ENCODE results near the gene TMEM130.

TMEM130 gene

DNA sequence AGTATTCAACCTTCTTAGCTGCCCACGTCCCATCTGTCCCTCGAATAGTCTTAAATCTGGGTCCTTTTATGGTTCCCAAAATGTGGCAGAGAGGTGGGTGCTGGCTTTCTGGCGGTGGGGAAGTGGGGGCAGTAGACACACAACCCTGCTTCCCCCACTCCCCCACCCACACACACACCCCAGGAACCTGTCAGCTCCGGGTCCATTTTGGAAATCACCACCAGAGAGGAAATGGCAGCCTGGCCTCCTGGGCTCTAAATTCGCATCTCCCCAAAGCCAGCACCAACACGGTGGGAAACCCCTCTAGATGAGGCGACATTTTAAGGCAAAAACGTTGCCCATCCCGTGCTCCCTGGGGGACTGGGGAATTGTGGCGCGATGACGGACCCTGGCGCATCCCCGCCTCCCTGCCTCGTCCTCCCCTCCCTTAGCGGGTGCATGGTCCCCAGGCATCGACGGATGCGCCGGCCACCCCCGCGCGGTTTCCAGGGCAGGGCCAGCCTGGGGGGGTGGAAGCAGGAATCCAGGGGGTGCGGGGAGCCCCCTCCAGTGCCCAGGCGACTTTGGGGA is 702 bp downstream of the TMEM130 start:
- H3K9ac ChIP-seq (ENCODE audit: low read length in 5 of 5): no peak overlapping the region
- no peak overlapping the region for H3K27ac ChIP-seq (ENCODE audit: low read depth, low read length)
- H3K4me1 ChIP-seq (ENCODE audit: control insufficient read depth in 5 of 5, insufficient read depth in 5 of 5, low read length in 5 of 5): peaks cover 0 to 15% (median 8%) of the 10 kb centered on the region in 5 donors
- no peaks in the 10 kb centered on the region for H3K36me3 ChIP-seq (ENCODE audit: control insufficient read depth in 5 of 5, insufficient read depth in 5 of 5, low read length in 5 of 5)
- H3K27me3 ChIP-seq (ENCODE audit: control insufficient read depth in 5 of 5, insufficient read depth in 4 of 5, low read length in 5 of 5): peaks cover 13 to 24% (median 16%) of the 10 kb centered on the region in 5 donors
- peak overlapping the region in 1 of 5 donors; percentile 45 for H3K4me3 ChIP-seq (ENCODE audit: low read depth in 1 of 5, low read length in 5 of 5)
- no peaks in the 10 kb centered on the region for H3K9me3 ChIP-seq (ENCODE audit: control insufficient read depth in 5 of 5, low read length in 5 of 5)

DNA sequence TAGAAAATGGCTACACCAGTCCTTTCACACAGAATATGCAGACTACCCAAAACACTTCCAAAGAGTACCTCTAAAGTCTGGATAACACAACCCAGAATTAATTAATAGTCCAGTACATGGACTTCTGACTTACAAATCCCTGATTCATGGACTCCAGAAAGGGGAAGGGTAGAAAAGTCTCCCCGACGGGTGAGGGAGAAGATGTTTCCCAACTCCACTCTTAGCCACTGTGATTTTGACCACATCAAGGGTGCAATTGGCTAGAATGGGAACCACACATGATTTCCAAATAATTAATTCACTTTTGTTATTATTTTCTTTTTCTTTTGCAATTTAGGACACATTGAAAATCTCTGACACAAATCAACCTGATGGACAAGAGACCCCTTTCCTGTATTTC is 1.4 kb downstream of the TMEM130 start:
- Histone ChIP-seq H3K9ac (ENCODE audit: low read length in 5 of 5) (no peak overlapping the region), H3K9me3 (ENCODE audit: control insufficient read depth in 5 of 5, low read length in 5 of 5) (no peaks in the 10 kb centered on the region), H3K27me3 (ENCODE audit: control insufficient read depth in 5 of 5, insufficient read depth in 4 of 5, low read length in 5 of 5) (peaks cover 13 to 24% (median 16%) of the 10 kb centered on the region in 5 donors), H3K4me1 (ENCODE audit: control insufficient read depth in 5 of 5, insufficient read depth in 5 of 5, low read length in 5 of 5) (peaks cover 0 to 15% (median 8%) of the 10 kb centered on the region in 5 donors), H3K4me3 (ENCODE audit: low read depth in 1 of 5, low read length in 5 of 5) (no peak overlapping the region), H3K27ac (ENCODE audit: low read depth, low read length) (no peak overlapping the region), H3K36me3 (ENCODE audit: control insufficient read depth in 5 of 5, insufficient read depth in 5 of 5, low read length in 5 of 5) (no peaks in the 10 kb centered on the region)

- no peaks in the 10 kb centered on the region for H3K9me3 ChIP-seq (ENCODE audit: control insufficient read depth in 5 of 5, low read length in 5 of 5)
- no peaks in the 10 kb centered on the region for H3K36me3 ChIP-seq (ENCODE audit: control insufficient read depth in 5 of 5, insufficient read depth in 5 of 5, low read length in 5 of 5)
- H3K27me3 ChIP-seq (ENCODE audit: control insufficient read depth in 5 of 5, insufficient read depth in 4 of 5, low read length in 5 of 5): peaks cover 13 to 24% (median 16%) of the 10 kb centered on the region in 5 donors
- no peak overlapping the region for H3K27ac ChIP-seq (ENCODE audit: low read depth, low read length)
- peaks cover 0 to 15% (median 8%) of the 10 kb centered on the region in 5 donors for H3K4me1 ChIP-seq (ENCODE audit: control insufficient read depth in 5 of 5, insufficient read depth in 5 of 5, low read length in 5 of 5)
- H3K4me3 ChIP-seq (ENCODE audit: low read depth in 1 of 5, low read length in 5 of 5): no peak overlapping the region
- H3K9ac ChIP-seq (ENCODE audit: low read length in 5 of 5): no peak overlapping the region
Measured at GRCh38 chr7:98866765-98867164, 3.0 kb downstream of the TMEM130 start.

DNA sequence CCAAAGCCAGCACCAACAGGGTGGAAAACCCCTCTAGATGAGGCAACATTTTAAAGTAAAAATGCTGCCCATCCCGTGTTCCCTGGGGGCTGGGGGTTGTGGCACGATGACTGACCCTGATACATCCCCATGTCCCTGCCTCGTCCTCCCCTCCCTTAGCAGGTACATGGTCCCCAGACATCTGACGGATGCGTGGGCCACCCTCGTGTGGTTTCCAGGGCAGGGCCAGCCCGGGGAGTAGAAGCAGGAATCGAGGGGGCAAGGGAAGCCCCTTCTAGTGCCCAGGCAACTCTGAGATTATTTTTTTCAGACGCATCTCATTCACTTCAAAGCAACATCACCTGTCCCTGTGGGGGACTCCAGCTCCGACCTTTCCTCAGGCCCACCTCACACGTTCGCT is 3.5 kb downstream of the TMEM130 start:
- Histone ChIP-seq H3K27me3 (ENCODE audit: control insufficient read depth in 5 of 5, insufficient read depth in 4 of 5, low read length in 5 of 5) (peaks cover 11 to 23% (median 16%) of the 10 kb centered on the region in 5 donors), H3K4me3 (ENCODE audit: low read depth in 1 of 5, low read length in 5 of 5) (no peak overlapping the region), H3K9me3 (ENCODE audit: control insufficient read depth in 5 of 5, low read length in 5 of 5) (no peaks in the 10 kb centered on the region), H3K4me1 (ENCODE audit: control insufficient read depth in 5 of 5, insufficient read depth in 5 of 5, low read length in 5 of 5) (peaks cover 0 to 15% (median 8%) of the 10 kb centered on the region in 5 donors), H3K36me3 (ENCODE audit: control insufficient read depth in 5 of 5, insufficient read depth in 5 of 5, low read length in 5 of 5) (no peaks in the 10 kb centered on the region), H3K9ac (ENCODE audit: low read length in 5 of 5) (no peak overlapping the region), H3K27ac (ENCODE audit: low read depth, low read length) (no peak overlapping the region)

DNA sequence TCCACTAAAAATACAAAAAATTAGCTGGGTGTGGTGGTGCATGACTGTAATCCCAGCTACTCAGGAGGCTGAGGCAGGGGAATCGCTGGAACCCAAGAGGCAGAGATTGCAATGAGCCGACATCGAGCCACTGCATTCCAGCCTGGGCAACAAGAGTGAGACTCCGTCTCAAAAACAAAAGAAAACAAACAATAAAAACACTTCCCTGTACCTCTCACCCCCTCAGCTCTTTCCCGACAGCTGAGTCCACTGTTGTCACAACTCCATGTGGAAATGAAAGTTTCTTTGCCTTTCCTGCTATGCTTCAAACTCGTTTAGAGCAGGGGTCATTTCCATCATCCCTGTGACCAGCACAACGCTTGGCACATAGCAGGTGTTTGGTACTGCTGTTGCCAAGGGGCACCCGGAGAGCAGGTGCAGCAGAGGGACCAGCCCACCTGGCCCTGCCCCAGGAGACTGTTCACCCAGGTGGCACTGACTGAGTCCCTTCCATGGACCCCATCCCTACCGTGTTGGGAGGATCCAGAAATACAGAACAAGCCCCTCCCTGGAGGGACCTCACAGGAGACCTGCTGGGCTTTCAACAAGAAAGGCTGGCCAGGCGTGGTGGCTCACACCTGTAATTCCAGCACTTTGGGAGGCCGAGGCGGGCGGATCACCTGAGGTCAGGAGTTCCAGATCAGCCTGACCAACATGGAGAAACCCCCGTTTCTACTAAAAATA is 4.9 kb downstream of the TMEM130 start:
- peaks cover 0 to 8% (median 5%) of the 10 kb centered on the region in 5 donors for H3K4me1 ChIP-seq (ENCODE audit: control insufficient read depth in 5 of 5, insufficient read depth in 5 of 5, low read length in 5 of 5)
- no peaks in the 10 kb centered on the region for H3K9me3 ChIP-seq (ENCODE audit: control insufficient read depth in 5 of 5, low read length in 5 of 5)
- no peaks in the 10 kb centered on the region for H3K36me3 ChIP-seq (ENCODE audit: control insufficient read depth in 5 of 5, insufficient read depth in 5 of 5, low read length in 5 of 5)
- no peak overlapping the region for H3K9ac ChIP-seq (ENCODE audit: low read length in 5 of 5)
- peaks cover 5 to 15% (median 10%) of the 10 kb centered on the region in 5 donors for H3K27me3 ChIP-seq (ENCODE audit: control insufficient read depth in 5 of 5, insufficient read depth in 4 of 5, low read length in 5 of 5)
- no peak overlapping the region for H3K27ac ChIP-seq (ENCODE audit: low read depth, low read length)
- H3K4me3 ChIP-seq (ENCODE audit: low read depth in 1 of 5, low read length in 5 of 5): no peak overlapping the region

- no peaks in the 10 kb centered on the region for H3K4me1 ChIP-seq (ENCODE audit: control insufficient read depth in 5 of 5, insufficient read depth in 5 of 5, low read length in 5 of 5)
- no peaks in the 10 kb centered on the region for H3K36me3 ChIP-seq (ENCODE audit: control insufficient read depth in 5 of 5, insufficient read depth in 5 of 5, low read length in 5 of 5)
- H3K27ac ChIP-seq (ENCODE audit: low read depth, low read length): no peak overlapping the region
- H3K9me3 ChIP-seq (ENCODE audit: control insufficient read depth in 5 of 5, low read length in 5 of 5): no peaks in the 10 kb centered on the region
- H3K4me3 ChIP-seq (ENCODE audit: low read depth in 1 of 5, low read length in 5 of 5): no peak overlapping the region
- H3K9ac ChIP-seq (ENCODE audit: low read length in 5 of 5): no peak overlapping the region
- peaks cover 0 to 6% (median 0%) of the 10 kb centered on the region in 5 donors for H3K27me3 ChIP-seq (ENCODE audit: control insufficient read depth in 5 of 5, insufficient read depth in 4 of 5, low read length in 5 of 5)
Measured at GRCh38 chr7:98863601-98864000, 6.2 kb downstream of the TMEM130 start.

- Histone ChIP-seq H3K9me3 (ENCODE audit: control insufficient read depth in 5 of 5, low read length in 5 of 5) (no peaks in the 10 kb centered on the region), H3K27me3 (ENCODE audit: control insufficient read depth in 5 of 5, insufficient read depth in 4 of 5, low read length in 5 of 5) (peaks cover 0 to 2% (median 0%) of the 10 kb centered on the region in 5 donors), H3K27ac (ENCODE audit: low read depth, low read length) (no peak overlapping the region), H3K4me1 (ENCODE audit: control insufficient read depth in 5 of 5, insufficient read depth in 5 of 5, low read length in 5 of 5) (no peaks in the 10 kb centered on the region), H3K4me3 (ENCODE audit: low read depth in 1 of 5, low read length in 5 of 5) (no peak overlapping the region), H3K36me3 (ENCODE audit: control insufficient read depth in 5 of 5, insufficient read depth in 5 of 5, low read length in 5 of 5) (no peaks in the 10 kb centered on the region), H3K9ac (ENCODE audit: low read length in 5 of 5) (no peak overlapping the region)
Measured at GRCh38 chr7:98862716-98863420, 6.9 kb downstream of the TMEM130 start.

- Histone ChIP-seq H3K27ac (ENCODE audit: low read depth, low read length) (no peak overlapping the region), H3K36me3 (ENCODE audit: control insufficient read depth in 5 of 5, insufficient read depth in 5 of 5, low read length in 5 of 5) (no peaks in the 10 kb centered on the region), H3K4me1 (ENCODE audit: control insufficient read depth in 5 of 5, insufficient read depth in 5 of 5, low read length in 5 of 5) (no peaks in the 10 kb centered on the region), H3K27me3 (ENCODE audit: control insufficient read depth in 5 of 5, insufficient read depth in 4 of 5, low read length in 5 of 5) (no peaks in the 10 kb centered on the region), H3K9me3 (ENCODE audit: control insufficient read depth in 5 of 5, low read length in 5 of 5) (no peaks in the 10 kb centered on the region), H3K9ac (ENCODE audit: low read length in 5 of 5) (no peak overlapping the region), H3K4me3 (ENCODE audit: low read depth in 1 of 5, low read length in 5 of 5) (no peak overlapping the region)
Measured at GRCh38 chr7:98862203-98862602, 7.6 kb downstream of the TMEM130 start.

GRCh38 chr7:98860071-98860470 is 9.7 kb downstream of the TMEM130 start:
- Histone ChIP-seq H3K9me3 (ENCODE audit: control insufficient read depth in 5 of 5, low read length in 5 of 5) (no peaks in the 10 kb centered on the region), H3K36me3 (ENCODE audit: control insufficient read depth in 5 of 5, insufficient read depth in 5 of 5, low read length in 5 of 5) (no peaks in the 10 kb centered on the region), H3K27ac (ENCODE audit: low read depth, low read length) (no peak overlapping the region), H3K4me1 (ENCODE audit: control insufficient read depth in 5 of 5, insufficient read depth in 5 of 5, low read length in 5 of 5) (no peaks in the 10 kb centered on the region), H3K4me3 (ENCODE audit: low read depth in 1 of 5, low read length in 5 of 5) (no peak overlapping the region), H3K9ac (ENCODE audit: low read length in 5 of 5) (no peak overlapping the region), H3K27me3 (ENCODE audit: control insufficient read depth in 5 of 5, insufficient read depth in 4 of 5, low read length in 5 of 5) (peaks cover 0 to 6% (median 4%) of the 10 kb centered on the region in 5 donors)

Data from subcutaneous abdominal adipose tissue (tissue), 5 donors.